Right kidney (tissue), 1 donor: ENCODE measurements around the gene BNIP5.
"Not testable (repeated sequence)": the region's sequence is repeated elsewhere in the genome, so short reads cannot be mapped to it uniquely, and the experiment has no call there.

Experiments
- DNase-seq: peaks from one replicate; pipeline ENCODE4 v3.0.0-alpha.2; 2016

The BNIP5 gene

GRCh38 chr6:36367743-36368142 lies 31.1 kb upstream of the BNIP5 start:
- no peak for DNase-seq

- DNase-seq: no peak
Observed at GRCh38 chr6:36364669-36365479, 28.2 kb upstream of the BNIP5 start.

DNA sequence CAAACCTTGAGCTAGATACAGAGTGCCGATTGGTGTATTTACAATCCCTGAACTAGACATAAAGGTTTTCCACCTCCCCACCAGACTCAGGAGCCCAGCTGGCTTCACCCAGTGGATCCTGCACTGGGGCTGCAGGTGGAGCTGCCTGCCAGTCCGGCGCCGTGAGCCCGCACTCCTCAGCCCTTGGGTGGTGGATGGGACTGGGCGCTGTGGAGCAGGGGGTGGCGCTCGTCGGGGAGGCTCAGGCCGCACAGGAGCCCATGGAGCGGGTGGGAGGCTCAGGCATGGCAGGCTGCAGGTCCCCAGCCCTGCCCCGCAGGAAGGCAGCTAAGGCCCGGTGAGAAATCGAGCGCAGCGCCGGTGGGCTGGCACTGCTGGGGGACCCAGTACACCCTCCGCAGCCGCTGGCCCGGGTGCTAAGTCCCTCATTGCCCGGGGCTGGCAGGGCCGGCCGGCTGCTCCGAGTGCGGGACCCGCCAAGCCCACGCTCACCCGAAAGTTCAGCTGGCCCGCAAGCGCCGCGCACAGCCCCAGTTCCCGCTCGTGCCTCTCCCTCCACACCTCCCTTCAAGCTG lies 27.5 kb upstream of the BNIP5 start:
- not testable (repeated sequence) for DNase-seq

DNA sequence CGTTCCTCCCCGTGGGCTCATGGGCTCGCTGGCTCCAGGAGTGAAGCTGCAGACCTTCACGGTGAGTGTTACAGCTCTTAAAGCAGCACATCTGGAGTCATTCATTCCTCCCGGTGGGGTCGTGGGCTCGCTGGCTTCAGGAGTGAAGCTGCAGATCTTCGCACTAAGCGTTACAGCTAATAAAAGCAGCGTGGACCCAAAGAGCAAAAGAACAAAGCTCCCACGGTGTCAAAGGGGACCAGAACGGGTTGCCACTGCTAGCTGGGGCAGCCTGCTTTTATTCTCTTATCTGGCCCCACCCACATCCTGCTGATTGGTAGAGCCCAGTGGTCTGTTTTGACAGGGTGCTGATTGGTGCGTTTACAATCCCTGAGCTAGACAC lies 26.7 kb upstream of the BNIP5 start:
- not testable (repeated sequence) for DNase-seq

DNA sequence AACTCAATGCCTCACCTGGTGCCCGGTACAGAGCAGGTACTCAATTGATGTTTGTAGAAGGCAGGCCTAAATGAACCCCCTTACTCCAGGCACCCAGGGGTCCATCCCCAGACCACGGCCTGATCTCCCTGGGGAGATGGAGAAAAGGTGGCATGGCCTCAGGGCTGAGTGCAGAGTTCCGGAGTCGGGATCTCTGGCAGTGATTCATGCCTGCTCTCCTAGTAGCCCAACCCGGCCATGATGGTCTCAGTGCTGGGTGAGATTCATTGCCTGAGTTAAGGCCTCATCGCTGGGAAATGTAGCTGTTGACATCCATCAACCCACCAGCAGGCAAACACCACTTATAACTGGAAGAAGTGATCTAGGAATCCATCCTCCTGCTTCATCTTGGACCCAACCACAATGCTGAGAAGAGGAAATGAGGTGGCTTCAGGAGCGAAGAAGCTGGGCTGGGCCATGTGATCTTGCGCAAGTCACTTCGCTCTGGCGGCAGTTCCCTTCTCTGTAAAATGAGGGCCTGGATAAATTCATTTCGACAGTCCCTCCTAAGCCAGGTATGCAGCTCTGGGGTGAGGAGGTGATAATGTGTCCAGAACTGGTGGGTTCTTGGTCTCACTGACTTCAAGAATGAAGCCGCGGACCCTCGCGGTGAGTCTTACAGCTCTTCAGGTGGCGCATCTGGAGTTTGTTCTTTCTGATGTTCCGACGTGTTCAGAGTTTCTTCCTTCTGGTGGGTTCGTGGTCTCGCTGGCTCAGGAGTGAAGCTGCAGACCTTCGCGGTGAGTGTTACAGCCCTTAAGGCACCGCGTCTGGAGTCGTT lies 26.1 kb upstream of the BNIP5 start:
- DNase-seq: no peak

GRCh38 chr6:36361071-36361470 lies 24.4 kb upstream of the BNIP5 start:
- DNase-seq: no peak

DNA sequence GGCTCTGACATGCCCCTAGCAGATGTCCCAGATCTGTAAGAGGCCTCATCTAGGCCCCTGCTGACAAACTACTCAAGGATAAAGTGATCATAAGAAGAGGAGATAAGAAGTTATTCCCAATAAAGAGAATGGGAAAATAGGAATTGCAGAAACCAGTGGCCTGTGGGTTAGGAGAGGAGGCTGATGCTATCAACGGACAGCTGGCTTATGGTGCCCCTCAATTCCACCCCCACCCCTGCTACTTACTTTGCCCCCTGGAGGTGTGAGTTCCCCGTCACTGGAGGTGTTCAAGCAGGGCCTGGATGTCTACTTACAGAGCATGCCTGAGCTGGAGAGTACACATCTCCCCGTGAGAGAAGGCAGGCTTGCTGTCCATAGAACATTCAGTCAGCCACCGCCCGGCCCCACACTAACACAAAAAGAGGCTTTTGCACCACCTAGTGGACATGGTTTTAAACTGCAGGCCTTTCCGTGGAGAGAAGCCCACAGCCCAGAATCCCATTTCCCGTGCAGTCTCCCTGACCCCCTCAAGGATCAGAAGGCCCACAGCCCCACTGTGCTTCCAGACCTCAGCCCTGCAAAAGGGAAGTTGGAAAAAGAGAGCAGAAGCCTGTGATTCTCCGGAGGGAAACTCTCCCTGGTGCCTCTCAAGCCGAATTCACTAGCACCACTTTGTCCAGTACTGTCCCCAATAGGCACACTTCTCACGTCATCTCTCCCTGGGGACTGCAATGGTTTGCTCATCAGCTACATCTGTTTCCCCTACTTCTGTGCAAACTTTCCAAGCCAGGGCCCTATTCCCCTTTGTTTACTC lies 23.8 kb upstream of the BNIP5 start:
- DNase-seq: peak; percentile 63

GRCh38 chr6:36358226-36358915 lies 21.7 kb upstream of the BNIP5 start:
- peak; percentile 23 for DNase-seq

DNA sequence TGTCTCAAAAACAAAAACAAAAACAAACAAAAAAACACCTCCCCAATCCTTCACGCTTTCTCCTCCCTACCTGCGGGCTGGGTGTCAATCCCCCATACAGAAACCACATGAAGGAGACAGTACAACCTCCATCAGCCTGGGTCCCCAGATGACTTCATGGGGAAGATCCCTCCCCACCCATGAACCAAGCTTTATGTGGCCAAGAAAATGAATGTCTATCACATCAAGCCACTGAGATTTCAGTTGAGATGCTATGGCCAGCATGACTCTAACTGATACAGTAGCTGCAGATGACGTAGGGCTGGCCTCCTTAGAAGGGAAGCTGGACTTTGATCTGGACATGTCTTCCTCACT lies 21.2 kb upstream of the BNIP5 start:
- peak; percentile 15 for DNase-seq

DNA sequence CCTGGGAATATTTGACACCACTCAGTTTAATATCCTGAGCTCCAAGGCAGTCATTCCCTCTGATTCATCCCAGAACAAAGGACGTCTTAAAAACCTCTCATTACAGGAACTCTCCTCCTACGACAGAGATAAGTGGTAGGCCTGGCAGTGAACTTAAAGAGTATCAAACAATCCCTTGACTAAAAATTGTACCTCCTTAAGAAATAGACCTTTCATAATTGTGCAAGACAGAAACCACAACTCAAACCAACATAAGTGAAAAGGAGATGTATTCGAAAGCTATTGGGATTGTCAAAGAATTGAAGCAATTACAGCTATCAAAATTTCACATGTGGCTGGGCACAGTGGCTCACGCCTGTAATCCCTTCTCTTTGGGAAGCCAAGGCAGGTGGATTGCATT lies 19.1 kb upstream of the BNIP5 start:
- no peak for DNase-seq

- no peak for DNase-seq
Observed at GRCh38 chr6:36353411-36353915, 16.8 kb upstream of the BNIP5 start.

- DNase-seq: no peak
Observed at GRCh38 chr6:36352477-36353157, 15.9 kb upstream of the BNIP5 start.

- DNase-seq: no peak
Observed at GRCh38 chr6:36350681-36351571, 14.2 kb upstream of the BNIP5 start.

DNA sequence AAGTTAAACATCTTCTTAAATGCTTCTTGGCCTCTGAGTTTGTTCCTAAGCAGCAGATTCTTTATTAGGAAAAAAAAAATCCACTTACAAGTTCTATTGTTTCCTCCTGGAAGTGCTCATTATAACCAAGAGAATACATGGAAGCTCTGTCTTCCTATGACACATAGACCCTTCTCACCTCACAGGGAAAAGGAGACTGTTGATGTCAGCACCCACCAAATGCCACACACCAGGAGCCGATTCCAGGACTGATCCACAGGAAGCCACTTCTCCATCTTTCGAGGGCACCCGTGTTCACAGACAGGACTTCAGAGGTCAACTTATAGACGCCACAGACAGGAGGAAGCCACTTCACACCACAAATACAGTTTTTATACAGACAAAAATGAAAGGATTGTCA lies 13.4 kb upstream of the BNIP5 start:
- DNase-seq: no peak

DNA sequence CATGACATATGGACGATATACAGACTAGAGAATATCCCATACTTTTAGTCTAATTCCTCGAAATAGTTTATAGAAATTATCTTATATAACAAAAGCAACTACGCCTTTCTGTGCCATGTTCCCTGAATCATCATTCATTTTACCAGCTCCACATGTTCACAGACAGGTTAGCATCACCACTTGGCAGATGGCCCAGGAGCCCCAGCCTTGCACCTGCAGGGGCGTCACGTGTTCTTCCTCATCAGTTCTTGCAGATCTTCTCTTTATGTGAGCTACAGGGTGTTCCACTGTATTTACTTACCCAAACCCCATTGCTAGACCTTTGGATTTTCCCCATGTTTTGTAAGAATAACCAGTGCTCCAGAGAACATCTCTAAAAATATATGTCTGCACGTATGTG lies 12.6 kb upstream of the BNIP5 start:
- no peak for DNase-seq

- no peak for DNase-seq
Observed at GRCh38 chr6:36347621-36348020, 10.9 kb upstream of the BNIP5 start.

GRCh38 chr6:36346486-36347273 lies 10.0 kb upstream of the BNIP5 start:
- DNase-seq: no peak

GRCh38 chr6:36345681-36346466 lies 9.2 kb upstream of the BNIP5 start:
- no peak for DNase-seq
